Prostate gland (tissue), 2 donors: ENCODE results near the gene ALOX12B.

ENCODE experiments used
- POLR2A ChIP-seq: fragments of 450-650 bp; IDR thresholded peaks from one replicate; pipeline ENCODE4 v1.6.1; 2016; ENCODE audit warnings: antibody characterized with exemption, mild to moderate bottlenecking
- POLR2AphosphoS5 ChIP-seq: sonication (generic); formaldehyde crosslinking; IDR thresholded peaks from one replicate; pipeline ENCODE4 v1.6.1; 2017; ENCODE audit warnings: antibody characterized with exemption
- TF ChIP-seq, protein P1 (sequence below), 4 experiments: fragments of 200-600 bp in 2 of 4; fragments of 450-650 bp in 2 of 4; sonication (generic) in 2 of 4; IDR thresholded peaks; 1 replicate in 3 of 4; 2 replicates in 1 of 4; pipeline ENCODE4 v1.5.1; 2016 to 2019; ENCODE audit warnings: antibody characterized with exemption in 4 of 4, mild to moderate bottlenecking in 2 of 4, moderate library complexity in 2 of 4

DNA sequence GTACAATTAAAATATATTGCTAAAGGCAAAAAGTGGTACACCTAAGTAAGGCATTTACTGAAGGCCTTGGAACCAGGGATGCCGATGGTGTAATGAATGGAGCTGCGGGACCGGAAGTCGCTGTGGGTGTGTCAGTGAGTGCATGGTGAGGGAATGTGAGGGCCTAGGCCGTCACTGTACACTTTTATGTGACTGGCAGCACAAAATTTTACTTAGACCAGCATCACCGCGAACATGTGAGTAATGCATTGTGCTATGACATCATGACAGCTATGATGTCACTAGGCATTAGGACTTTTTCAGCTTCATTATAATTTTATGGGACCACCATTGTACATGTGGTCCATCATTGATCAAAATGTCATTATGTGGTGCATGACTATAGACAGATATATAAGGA lies 33.9 kb downstream of the ALOX12B start:
- TF ChIP-seq, protein P1, sequence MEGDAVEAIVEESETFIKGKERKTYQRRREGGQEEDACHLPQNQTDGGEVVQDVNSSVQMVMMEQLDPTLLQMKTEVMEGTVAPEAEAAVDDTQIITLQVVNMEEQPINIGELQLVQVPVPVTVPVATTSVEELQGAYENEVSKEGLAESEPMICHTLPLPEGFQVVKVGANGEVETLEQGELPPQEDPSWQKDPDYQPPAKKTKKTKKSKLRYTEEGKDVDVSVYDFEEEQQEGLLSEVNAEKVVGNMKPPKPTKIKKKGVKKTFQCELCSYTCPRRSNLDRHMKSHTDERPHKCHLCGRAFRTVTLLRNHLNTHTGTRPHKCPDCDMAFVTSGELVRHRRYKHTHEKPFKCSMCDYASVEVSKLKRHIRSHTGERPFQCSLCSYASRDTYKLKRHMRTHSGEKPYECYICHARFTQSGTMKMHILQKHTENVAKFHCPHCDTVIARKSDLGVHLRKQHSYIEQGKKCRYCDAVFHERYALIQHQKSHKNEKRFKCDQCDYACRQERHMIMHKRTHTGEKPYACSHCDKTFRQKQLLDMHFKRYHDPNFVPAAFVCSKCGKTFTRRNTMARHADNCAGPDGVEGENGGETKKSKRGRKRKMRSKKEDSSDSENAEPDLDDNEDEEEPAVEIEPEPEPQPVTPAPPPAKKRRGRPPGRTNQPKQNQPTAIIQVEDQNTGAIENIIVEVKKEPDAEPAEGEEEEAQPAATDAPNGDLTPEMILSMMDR (IDR thresholded peaks at IDR 0.05): no peak
- TF ChIP-seq POLR2A (no peak), POLR2AphosphoS5 (no peak)
